Measurements from ENCODE around the gene NRXN3.

The NRXN3 gene

GRCh38 chr14:79395061-79395460, 1224.9 kb downstream of the NRXN3 start:
- DNase-seq: no peak

DNA sequence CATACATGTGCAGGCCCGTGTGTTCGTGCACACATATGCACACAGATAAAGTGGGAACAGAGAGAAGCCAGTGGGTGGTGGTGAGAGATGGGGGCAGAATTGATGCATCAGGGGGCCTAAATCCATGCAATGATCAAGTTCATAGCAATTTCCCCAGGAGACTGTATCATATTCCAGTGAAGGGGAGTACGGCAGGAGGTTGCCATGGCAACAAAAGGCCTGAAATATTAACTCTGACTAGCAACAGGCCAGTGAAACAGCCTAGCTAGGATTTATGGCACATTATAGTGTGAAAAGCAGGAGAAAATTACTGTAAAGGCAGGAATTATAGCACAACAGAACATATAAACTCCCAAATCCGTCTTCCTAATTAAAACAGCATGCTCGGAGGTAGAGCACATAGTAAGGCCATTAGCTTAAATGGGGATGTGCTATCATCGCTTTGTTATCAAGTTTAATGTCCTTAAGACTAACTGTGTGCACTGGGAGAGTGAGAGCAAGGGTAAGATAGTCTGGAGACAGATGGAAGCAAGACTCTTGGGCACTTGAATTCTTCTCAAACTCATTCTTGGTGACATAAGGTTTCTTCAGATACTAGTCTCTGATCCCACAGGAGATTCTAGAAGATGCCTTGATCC, 1234.8 kb downstream of the NRXN3 start:
- DNase-seq: peak in 15 of 58 donors; percentile 0 to 46 (median 9)

- DNase-seq: no peak
Measured at GRCh38 chr14:79405512-79405910, 1235.3 kb downstream of the NRXN3 start.

DNA sequence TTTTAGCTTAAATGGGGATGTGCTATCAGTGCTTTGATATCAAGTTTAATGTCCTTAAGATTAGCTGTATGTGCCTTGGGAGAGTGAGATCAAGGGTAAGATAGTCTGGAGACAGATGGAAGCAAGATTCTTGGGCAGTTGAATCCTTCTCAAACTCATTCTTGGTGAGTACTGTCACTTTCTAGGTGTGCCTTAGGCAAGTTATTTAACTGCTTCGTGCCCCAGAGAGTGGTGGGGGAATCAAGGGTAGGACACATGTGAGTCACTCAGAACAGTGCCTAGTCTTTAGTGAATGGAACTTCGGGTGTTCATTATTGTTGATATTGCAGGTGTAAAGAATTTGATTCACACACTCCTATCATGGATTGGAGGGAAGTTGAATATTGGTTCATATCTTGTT, 1237.4 kb downstream of the NRXN3 start:
- no peak for DNase-seq

DNA sequence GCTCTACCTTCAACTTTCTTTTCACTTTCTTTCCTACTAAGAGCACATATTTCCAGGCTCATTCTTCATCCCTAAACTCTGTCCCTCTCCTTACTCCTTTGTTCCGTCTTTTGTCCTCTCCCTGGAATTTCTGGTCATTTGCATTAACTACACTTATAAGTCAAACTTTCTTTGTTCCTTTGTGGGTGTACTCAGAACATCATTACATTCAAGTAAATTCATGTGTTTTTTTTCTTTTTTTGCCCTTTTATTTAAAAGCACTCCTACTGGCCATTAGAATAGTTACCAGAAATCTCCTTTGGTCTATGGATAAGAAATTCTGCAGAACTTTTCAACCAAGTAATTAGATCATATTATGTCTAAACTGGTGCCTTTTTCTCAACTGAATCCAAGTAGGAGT, 1238.5 kb downstream of the NRXN3 start:
- DNase-seq: no peak

DNA sequence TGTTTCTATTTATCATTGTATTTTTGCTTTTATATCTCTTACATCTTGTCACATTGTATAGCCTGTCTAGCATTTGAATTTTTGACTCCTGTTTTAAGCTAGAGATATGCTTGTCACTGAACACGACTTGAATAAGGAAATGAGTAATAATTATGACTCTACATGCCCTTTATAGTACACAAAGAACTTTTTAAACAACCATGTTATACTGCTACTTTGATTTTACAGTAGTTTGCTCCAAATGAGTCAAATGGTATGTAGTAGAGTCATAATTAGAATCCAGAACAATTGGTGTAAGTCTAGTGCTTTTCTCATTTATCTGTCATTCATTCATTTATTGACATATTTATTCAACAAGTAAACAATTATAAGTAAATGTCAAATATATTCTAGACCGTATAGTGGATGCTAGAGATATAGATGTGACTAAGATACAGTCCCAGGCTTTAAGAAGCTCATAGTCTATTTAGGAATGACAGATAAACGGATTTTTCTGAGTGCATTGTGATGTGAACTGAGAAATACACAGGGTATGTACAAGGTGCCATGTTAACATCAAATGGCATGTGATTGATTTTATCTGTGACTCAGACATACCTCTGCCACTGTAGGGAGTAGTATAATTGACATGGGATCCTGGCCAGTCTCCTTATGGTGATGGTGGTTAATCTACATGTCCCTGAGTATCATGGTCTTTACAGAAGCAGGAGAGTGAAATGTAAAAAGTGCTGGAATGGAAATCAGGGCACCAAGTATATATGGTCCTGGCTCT, 1241.4 kb downstream of the NRXN3 start:
- DNase-seq: no peak

- no peak for DNase-seq
Measured at GRCh38 chr14:79412822-79413221, 1242.6 kb downstream of the NRXN3 start.

GRCh38 chr14:79413734-79414428, 1243.7 kb downstream of the NRXN3 start:
- DNase-seq: no peak

DNA sequence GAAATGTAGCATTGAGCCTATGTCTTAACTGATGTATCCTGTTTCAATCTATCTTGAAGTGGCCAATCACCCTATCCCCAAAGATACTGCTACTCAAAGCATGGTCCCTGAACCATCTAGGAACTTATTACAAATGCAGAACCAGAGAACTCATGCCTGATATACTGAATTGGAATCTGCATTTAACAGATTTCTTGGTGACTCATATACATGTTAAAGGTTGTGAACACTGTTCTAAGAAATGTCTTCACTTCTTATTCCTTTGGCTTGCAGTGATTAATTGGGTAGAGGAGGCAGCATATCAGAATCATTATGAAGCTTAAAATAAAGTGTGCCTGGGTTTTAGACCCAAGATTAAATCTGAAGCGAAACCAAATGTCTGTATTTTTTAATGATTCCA, 1245.6 kb downstream of the NRXN3 start:
- DNase-seq: no peak

DNA sequence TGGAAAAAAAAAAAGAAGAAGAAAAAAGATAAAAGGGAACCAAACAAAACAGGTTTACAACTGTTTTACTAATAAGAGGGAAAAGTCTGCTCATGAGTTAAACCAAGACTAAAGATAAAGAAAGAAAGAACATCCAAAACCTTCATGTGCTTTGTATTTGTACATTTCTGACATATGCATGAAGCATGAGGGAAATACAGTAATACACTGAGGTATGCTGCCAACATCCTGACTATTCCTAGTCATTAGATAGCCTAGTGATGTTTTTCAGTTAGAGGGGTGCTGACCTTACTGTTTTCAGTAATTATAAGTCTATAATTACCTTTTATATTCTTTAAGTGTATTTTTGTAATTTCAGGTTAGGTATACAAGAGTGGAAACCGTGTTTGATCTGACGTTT, 1247.8 kb downstream of the NRXN3 start:
- DNase-seq: no peak

DNA sequence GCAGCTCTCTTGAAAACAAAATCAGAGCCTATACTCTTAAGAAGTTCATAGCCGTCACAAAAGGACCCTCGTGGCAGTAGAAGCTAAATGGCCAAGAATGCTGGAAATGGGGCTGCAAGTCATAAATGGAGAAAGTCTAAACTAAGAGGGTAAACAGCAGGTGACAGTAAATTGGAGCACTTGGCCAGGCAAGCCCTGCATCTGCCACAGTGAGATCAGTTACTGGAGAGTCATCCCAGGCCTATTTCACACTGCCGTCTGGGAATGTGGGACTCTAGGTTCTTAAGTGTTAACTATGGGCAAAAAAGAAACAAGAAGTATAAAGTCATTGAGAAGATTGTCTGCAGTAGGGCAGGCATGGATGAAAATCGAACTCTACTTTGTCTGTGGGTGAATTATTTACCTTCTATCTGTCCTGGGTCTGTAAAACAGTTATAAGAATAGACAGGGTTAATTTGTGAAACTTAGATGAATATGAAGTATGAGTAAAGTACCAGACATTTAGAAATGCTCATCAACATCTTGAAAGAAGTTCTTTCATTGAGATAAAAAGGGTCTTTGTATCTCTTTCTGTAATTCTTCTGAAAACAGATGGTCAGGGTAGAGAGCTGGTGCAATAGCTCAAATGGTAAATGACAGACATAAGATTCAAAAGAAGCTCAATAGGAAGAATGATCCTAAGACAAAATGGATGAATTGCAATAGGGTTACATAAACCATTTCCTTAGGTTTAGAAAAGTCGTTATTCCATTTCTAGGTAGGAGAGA, 1248.7 kb downstream of the NRXN3 start:
- DNase-seq: no peak

- no peak for DNase-seq
Measured at GRCh38 chr14:79419571-79420327, 1249.6 kb downstream of the NRXN3 start.

DNA sequence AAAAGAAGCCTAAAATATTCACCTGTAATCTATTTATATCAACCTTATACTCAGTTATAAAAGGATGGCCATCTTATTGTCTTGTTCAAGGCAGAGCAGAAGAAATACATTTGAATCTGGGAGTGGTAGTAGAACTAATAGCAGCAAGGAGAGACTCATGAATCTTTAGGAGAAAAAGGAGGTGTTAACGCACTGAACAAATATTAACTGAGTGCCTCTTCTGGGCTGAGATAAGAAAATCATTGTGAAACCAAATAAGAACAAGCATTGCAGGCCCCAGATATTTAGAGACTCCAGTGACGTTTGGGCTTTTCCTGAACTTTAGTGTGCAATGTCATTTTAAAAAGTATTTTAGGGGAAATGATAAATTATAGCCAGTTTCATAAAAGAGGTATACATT, 1250.6 kb downstream of the NRXN3 start:
- DNase-seq: no peak

GRCh38 chr14:79421811-79422210, 1251.6 kb downstream of the NRXN3 start:
- no peak for DNase-seq

GRCh38 chr14:79424462-79424861, 1254.3 kb downstream of the NRXN3 start:
- DNase-seq: no peak

GRCh38 chr14:79426103-79426755, 1256.1 kb downstream of the NRXN3 start:
- DNase-seq: no peak

- DNase-seq: no peak
Measured at GRCh38 chr14:79432640-79433039, 1262.5 kb downstream of the NRXN3 start.

- no peak for DNase-seq
Measured at GRCh38 chr14:79436335-79436734, 1266.2 kb downstream of the NRXN3 start.

- DNase-seq: no peak
Measured at GRCh38 chr14:79437951-79438350, 1267.8 kb downstream of the NRXN3 start.

GRCh38 chr14:79438696-79439342, 1268.6 kb downstream of the NRXN3 start:
- DNase-seq: no peak

All from anterior cingulate cortex (tissue), 58 donors.